HCT116 (cell line): ENCODE measurements around the gene MEIG1.

Experiments
- RAD21 ChIP-seq: IDR thresholded peaks from 2 replicates; pipeline ENCODE4 v1.6.1; 2012; ENCODE audit warnings: low read depth, mild to moderate bottlenecking
- YY1 ChIP-seq: IDR thresholded peaks from 2 replicates; pipeline ENCODE4 v1.6.1; 2011; ENCODE audit warnings: low read length, low read depth, moderate library complexity, mild to moderate bottlenecking; ENCODE audit not compliant: insufficient replicate concordance; ENCODE audit errors: extremely low read depth
- TF ChIP-seq, protein P1 (sequence below), 3 experiments: fragments of 200-600 bp in 1 of 3; sonication (generic) in 1 of 3; IDR thresholded peaks in 2 of 3; conservative IDR thresholded peaks in 1 of 3; 2 replicates each; pipeline ENCODE4 v1.5.1; 2012 to 2017; ENCODE audit warnings: low read depth in 2 of 3, low read length in 2 of 3, antibody characterized with exemption in 1 of 3, borderline replicate concordance in 1 of 3, control low read depth in 1 of 3, mild to moderate bottlenecking in 1 of 3, mixed read lengths in 1 of 3, mixed run types in 1 of 3, moderate library complexity in 1 of 3; ENCODE audit not compliant: insufficient read depth in 1 of 3

DNA sequence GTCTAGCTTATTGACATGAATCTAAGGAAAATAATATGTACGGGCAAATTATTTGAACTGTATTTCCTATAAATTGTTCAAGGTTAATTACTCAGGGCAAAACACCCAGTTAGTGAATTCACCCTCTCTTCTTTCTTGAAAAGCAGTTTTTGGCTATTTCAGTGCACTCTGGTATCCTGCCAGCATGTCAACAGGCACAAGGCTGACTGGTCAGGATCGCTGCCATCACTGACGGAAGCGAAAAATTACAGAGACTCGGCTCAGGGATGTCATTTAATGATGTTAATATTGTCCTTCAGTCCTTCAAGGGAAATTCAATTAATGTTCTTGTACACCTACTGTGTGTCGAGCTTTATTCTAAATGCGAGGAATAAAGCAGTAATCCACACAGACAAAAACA is 56.3 kb downstream of the MEIG1 start:
- TF ChIP-seq, protein P1, sequence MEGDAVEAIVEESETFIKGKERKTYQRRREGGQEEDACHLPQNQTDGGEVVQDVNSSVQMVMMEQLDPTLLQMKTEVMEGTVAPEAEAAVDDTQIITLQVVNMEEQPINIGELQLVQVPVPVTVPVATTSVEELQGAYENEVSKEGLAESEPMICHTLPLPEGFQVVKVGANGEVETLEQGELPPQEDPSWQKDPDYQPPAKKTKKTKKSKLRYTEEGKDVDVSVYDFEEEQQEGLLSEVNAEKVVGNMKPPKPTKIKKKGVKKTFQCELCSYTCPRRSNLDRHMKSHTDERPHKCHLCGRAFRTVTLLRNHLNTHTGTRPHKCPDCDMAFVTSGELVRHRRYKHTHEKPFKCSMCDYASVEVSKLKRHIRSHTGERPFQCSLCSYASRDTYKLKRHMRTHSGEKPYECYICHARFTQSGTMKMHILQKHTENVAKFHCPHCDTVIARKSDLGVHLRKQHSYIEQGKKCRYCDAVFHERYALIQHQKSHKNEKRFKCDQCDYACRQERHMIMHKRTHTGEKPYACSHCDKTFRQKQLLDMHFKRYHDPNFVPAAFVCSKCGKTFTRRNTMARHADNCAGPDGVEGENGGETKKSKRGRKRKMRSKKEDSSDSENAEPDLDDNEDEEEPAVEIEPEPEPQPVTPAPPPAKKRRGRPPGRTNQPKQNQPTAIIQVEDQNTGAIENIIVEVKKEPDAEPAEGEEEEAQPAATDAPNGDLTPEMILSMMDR (IDR thresholded peaks at IDR 0.05 in 2 of 3, conservative IDR thresholded peaks at IDR 0.05 in 1 of 3; ENCODE audit: borderline replicate concordance in 1 of 3, insufficient read depth in 1 of 3, low read depth in 2 of 3, low read length in 2 of 3): no peak
- TF ChIP-seq RAD21 (no peak), YY1 (no peak)
